Skeletal muscle tissue (tissue), 4 donors: ENCODE measurements around the gene TSR1. TPM values are rescaled to one million over a fixed set of nuclear protein-coding genes. Genes with fewer than 3 reads are reported as not detected.
A peak's percentile ranks its signal among the peaks of the same experiment; 100 is the strongest.

Experiments used
- H3K27ac ChIP-seq: one replicate; pipeline ENCODE4 v1.7.0; 2013; ENCODE audit warnings: mild to moderate bottlenecking, low read depth, low read length, inconsistent platforms
- H3K27me3 ChIP-seq, 3 donors: one replicate each; pipeline ENCODE4 v1.7.0; 2013; ENCODE audit warnings: low read length in 3 of 3; ENCODE audit not compliant: control insufficient read depth in 3 of 3, insufficient read depth in 3 of 3
- H3K36me3 ChIP-seq, 3 donors: one replicate each; pipeline ENCODE4 v1.7.0; 2013; ENCODE audit warnings: low read length in 3 of 3; ENCODE audit not compliant: control insufficient read depth in 3 of 3, insufficient read depth in 3 of 3
- H3K4me1 ChIP-seq, 3 donors: one replicate each; pipeline ENCODE4 v1.7.0; 2013; ENCODE audit warnings: low read length in 3 of 3, mild to moderate bottlenecking in 3 of 3; ENCODE audit not compliant: control insufficient read depth in 3 of 3, insufficient read depth in 3 of 3
- H3K4me3 ChIP-seq, 3 donors: one replicate each; pipeline ENCODE4 v1.7.0; 2013; ENCODE audit warnings: low read length in 3 of 3
- H3K9ac ChIP-seq, 3 donors: one replicate each; pipeline ENCODE4 v1.7.0; 2013; ENCODE audit warnings: low read length in 3 of 3, mild to moderate bottlenecking in 3 of 3, moderate library complexity in 2 of 3, low read depth in 1 of 3
- H3K9me3 ChIP-seq, 3 donors: one replicate each; pipeline ENCODE4 v1.7.0; 2013; ENCODE audit warnings: low read length in 3 of 3; ENCODE audit not compliant: control insufficient read depth in 3 of 3
- total RNA-seq: library from RNA; depleted of rRNA; stranded (reverse); fragments of >200 nt; gene quantifications from one replicate; pipeline ENCODE4 v1.2.3, GENCODE V29; 2014
- donor health status: Osteomylitis.

Gene TSR1
- total RNA-seq, 1 donor from 2014 or later = 26.1 TPM

- Histone ChIP-seq H3K9me3 (no peaks in the 10 kb centered on the region), H3K27ac (no peak overlapping the region), H3K4me1 (peaks cover 9 to 27% (median 20%) of the 10 kb centered on the region in 3 donors), H3K27me3 (no peaks in the 10 kb centered on the region), H3K4me3 (no peak overlapping the region), H3K9ac (no peak overlapping the region), H3K36me3 (peaks cover 3 to 17% (median 12%) of the 10 kb centered on the region in 3 donors)
Observed at GRCh38 chr17:2344528-2344927, 8.3 kb upstream of the TSR1 start.

GRCh38 chr17:2343421-2343820 is 7.2 kb upstream of the TSR1 start:
- peaks cover 6 to 24% (median 18%) of the 10 kb centered on the region in 3 donors for H3K4me1 ChIP-seq
- no peak overlapping the region for H3K9ac ChIP-seq
- peak overlapping the region; percentile 19 for H3K27ac ChIP-seq
- no peak overlapping the region for H3K4me3 ChIP-seq
- no peaks in the 10 kb centered on the region for H3K9me3 ChIP-seq
- H3K27me3 ChIP-seq = no peaks in the 10 kb centered on the region
- peaks cover 3 to 17% (median 12%) of the 10 kb centered on the region in 3 donors for H3K36me3 ChIP-seq

DNA sequence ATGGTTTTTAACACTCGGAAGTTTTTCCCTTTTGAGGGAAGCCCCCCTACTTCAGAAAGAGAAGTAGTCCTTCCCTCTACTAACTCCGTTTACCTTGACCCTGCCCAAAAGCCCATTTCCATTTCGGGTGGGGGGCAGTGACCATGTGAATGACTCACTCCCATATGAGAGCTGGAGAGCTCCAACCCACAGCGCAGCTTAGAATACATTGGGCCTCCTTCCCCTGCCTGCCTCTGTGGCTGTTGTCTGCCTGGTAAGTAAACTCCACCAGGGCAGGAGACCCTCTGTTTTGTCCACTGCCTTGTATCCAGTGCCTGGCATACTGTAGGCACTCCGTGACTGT is 2.0 kb upstream of the TSR1 start:
- no peaks in the 10 kb centered on the region for H3K9me3 ChIP-seq
- no peaks in the 10 kb centered on the region for H3K27me3 ChIP-seq
- H3K27ac ChIP-seq = peak overlapping the region; percentile 78
- H3K4me3 ChIP-seq = peak overlapping the region; percentile 60 to 99 (median 91)
- peaks cover 16 to 36% (median 22%) of the 10 kb centered on the region in 3 donors for H3K4me1 ChIP-seq
- H3K9ac ChIP-seq = peak overlapping the region; percentile 72 to 93 (median 79)
- H3K36me3 ChIP-seq = peaks cover 21 to 23% (median 23%) of the 10 kb centered on the region in 3 donors

DNA sequence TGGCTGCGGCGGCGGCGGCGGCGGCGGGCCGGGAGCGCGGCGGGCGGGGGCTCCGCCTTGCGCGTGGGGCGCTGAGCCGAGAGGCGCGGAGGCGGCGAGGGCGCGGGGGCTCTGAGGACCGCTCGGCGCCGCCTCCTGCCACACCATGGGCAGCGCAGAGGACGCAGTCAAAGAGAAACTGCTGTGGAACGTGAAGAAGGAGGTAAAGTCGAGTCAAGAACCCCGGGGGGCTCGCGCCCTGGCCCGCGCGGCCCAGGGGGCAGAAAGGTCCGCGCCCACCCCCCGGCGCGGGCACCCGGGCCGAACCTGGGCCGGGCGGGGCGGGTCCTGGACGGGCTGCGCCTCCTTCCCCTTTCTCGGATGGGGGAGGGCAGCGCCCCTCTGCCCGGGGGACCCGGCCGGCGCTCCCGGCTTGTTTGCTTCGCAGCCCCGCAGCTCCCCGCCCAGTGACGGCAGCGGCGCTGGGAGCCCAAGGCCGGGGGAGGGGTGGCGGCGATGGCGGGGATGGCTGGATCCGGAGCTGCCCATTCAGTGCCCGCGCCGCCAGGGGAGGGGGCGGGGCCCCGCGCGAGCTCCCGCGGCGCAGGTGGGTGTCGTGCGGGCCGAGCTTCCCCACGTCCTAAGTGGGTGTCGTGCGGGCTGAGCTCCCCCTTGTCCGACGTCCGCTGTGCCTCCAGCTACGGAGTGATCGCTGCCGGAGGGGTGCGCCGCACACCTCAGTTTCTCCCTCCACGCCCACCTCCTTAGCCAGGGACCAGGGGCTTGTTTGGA is 1.5 kb upstream of the TSR1 start:
- H3K4me1 ChIP-seq = peaks cover 16 to 36% (median 19%) of the 10 kb centered on the region in 3 donors
- H3K9me3 ChIP-seq = no peaks in the 10 kb centered on the region
- H3K36me3 ChIP-seq = peaks cover 24 to 29% (median 26%) of the 10 kb centered on the region in 3 donors
- peak overlapping the region; percentile 72 to 93 (median 79) for H3K9ac ChIP-seq
- no peaks in the 10 kb centered on the region for H3K27me3 ChIP-seq
- peak overlapping the region; percentile 72 to 99 (median 91) for H3K4me3 ChIP-seq
- H3K27ac ChIP-seq = peak overlapping the region; percentile 78

DNA sequence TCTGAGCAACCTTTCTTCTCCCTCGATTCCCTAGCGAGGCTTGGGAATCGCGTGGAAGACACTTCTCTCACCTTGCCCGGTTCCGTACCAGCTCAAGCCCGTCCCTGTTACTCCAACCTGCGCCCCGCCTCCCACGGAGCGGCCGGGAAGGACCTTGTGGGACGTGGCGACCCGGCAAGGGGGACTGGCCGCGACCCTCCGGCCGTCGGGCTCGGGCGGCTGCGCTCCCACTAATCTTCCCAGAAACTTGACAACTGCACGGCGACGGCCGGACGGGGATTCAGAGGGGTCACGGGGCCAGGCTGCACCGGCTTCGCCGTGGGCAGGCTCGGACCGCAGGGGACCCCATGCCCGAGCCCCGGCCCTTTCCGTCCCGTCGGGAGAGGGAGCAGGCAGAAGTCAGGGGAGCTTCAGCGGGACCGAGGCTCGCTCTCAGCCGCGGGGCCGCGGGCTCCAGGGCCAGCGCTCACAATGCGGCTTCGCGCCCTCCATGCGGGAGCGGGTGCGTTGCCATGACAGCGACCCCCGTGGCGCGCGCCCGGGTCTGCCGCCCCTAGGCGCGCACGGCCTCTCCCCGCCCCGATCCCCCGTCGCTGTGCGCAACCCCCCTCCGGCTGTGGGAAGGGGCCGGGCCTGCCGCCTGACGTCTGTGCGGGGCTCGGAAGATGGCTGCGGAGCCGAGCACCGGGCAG is 741 bp upstream of the TSR1 start, which contains the start of gene SGSM2:
TSS of gene SGSM2 (plus strand) at position 650 of the 692 bp plus-strand sequence. CDS start 188 bp downstream, outside the sequence.
- H3K9ac ChIP-seq = peak within 1 kb of the TSS; percentile 92 to 94 (median 93)

DNA sequence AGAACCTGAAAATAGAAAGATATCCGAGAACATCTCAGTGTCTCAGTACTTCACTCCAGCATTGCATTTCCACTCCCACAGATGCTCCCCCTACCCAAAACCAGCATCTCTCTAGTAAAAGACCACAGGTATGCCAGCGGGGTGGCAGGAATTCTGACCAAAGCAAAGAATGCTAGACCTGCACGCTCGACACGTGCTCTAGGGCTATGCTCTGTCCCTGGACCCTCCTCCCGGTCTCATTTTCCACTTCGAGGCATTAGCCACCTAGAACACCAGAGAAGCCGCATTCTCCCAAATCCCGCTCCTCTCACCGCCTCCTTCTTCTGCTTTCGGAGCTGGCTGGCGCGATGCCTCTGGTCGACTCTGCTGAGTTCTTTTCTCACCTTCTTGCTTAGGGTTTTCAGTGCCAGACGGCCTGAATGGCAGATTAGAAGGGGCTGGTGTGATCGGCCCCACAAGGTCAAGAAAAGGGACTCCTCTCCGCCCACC is 487 bp downstream of the TSR1 start:
- H3K36me3 ChIP-seq = peaks cover 41 to 44% (median 42%) of the 10 kb centered on the region in 3 donors
- peak overlapping the region; percentile 86 for H3K27ac ChIP-seq
- H3K9me3 ChIP-seq = no peaks in the 10 kb centered on the region
- peak overlapping the region; percentile 92 to 93 (median 93) for H3K9ac ChIP-seq
- peaks cover 16 to 36% (median 19%) of the 10 kb centered on the region in 3 donors for H3K4me1 ChIP-seq
- H3K4me3 ChIP-seq = peak overlapping the region; percentile 91 to 99 (median 99)
- no peaks in the 10 kb centered on the region for H3K27me3 ChIP-seq

More for the DNA sequence above, 741 bp upstream of the TSR1 start, which contains the start of gene SGSM2:
- H3K4me1 ChIP-seq = peaks cover 16 to 36% (median 19%) of the 10 kb centered on the region in 3 donors
- H3K27me3 ChIP-seq = no peaks in the 10 kb centered on the region
- peaks cover 30 to 36% (median 30%) of the 10 kb centered on the region in 3 donors for H3K36me3 ChIP-seq
- H3K9me3 ChIP-seq = no peaks in the 10 kb centered on the region
- peak within 1 kb of the TSS; percentile 86 for H3K27ac ChIP-seq
- peak within 1 kb of the TSS; percentile 91 to 99 (median 99) for H3K4me3 ChIP-seq

DNA sequence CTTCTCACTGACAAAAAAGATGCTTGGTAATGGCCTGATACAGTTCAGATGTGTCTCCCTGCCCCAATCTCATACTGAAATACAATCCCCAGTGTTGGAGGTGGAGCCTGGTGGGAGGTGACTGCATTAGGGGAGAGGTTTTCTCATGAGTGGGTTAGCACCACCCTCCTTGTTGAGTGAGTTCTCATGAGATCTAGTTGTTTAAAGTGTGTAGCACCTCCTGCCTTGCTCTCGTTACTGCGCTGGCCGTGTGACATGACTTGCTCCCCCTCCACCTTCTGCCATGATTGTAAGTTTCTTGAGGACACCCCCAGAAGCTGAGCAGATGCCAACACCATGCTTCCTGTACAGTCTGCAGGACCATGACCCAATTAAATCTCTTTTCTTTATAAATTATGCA is 5.0 kb downstream of the TSR1 start:
- Histone ChIP-seq H3K9ac (no peak overlapping the region), H3K9me3 (no peaks in the 10 kb centered on the region), H3K27me3 (no peaks in the 10 kb centered on the region), H3K4me1 (peaks cover 9 to 23% (median 11%) of the 10 kb centered on the region in 3 donors), H3K27ac (no peak overlapping the region), H3K36me3 (peaks cover 63 to 72% (median 64%) of the 10 kb centered on the region in 3 donors), H3K4me3 (no peak overlapping the region)

- no peaks in the 10 kb centered on the region for H3K4me1 ChIP-seq
- H3K36me3 ChIP-seq = peaks cover 38 to 48% (median 43%) of the 10 kb centered on the region in 3 donors
- no peaks in the 10 kb centered on the region for H3K9me3 ChIP-seq
- H3K27me3 ChIP-seq = no peaks in the 10 kb centered on the region
- H3K9ac ChIP-seq = no peak overlapping the region
- H3K27ac ChIP-seq = no peak overlapping the region
- no peak overlapping the region for H3K4me3 ChIP-seq
Observed at GRCh38 chr17:2323629-2324314, 12.5 kb downstream of the TSR1 start.

GRCh38 chr17:2321399-2321798 is 14.9 kb downstream of the TSR1 start:
- H3K9ac ChIP-seq = no peak overlapping the region
- no peaks in the 10 kb centered on the region for H3K27me3 ChIP-seq
- no peak overlapping the region for H3K27ac ChIP-seq
- H3K4me1 ChIP-seq = no peaks in the 10 kb centered on the region
- H3K9me3 ChIP-seq = no peaks in the 10 kb centered on the region
- no peak overlapping the region for H3K4me3 ChIP-seq
- peaks cover 32 to 40% (median 34%) of the 10 kb centered on the region in 3 donors for H3K36me3 ChIP-seq
